NCI-H1436 treated with DMSO at 0.1 percent for 48 hours (cell line): Measurements from ENCODE around the gene PREX1.

ENCODE experiments used
- DNase-seq: peaks from one replicate; lab custom pipeline; 2025; lab: John Stamatoyannopoulos, UW

The PREX1 gene

GRCh38 chr20:48794816-48795457, 32.9 kb downstream of the PREX1 start:
- no peak for DNase-seq

GRCh38 chr20:48794360-48794759, 33.4 kb downstream of the PREX1 start:
- DNase-seq, result no peak

- no peak for DNase-seq
Measured at GRCh38 chr20:48793776-48794175, 34.0 kb downstream of the PREX1 start.

GRCh38 chr20:48791666-48792071, 36.1 kb downstream of the PREX1 start:
- DNase-seq, result no peak

- DNase-seq, result no peak
Measured at GRCh38 chr20:48791014-48791413, 36.8 kb downstream of the PREX1 start.

- DNase-seq, result no peak
Measured at GRCh38 chr20:48790473-48791003, 37.3 kb downstream of the PREX1 start.

- DNase-seq, result no peak
Measured at GRCh38 chr20:48789781-48790472, 37.9 kb downstream of the PREX1 start.

GRCh38 chr20:48789185-48789668, 38.6 kb downstream of the PREX1 start:
- DNase-seq, result no peak

GRCh38 chr20:48788486-48789072, 39.2 kb downstream of the PREX1 start:
- DNase-seq, result no peak

GRCh38 chr20:48787861-48788375, 39.9 kb downstream of the PREX1 start:
- no peak for DNase-seq

- no peak for DNase-seq
Measured at GRCh38 chr20:48786951-48787705, 40.7 kb downstream of the PREX1 start.

- no peak for DNase-seq
Measured at GRCh38 chr20:48785801-48786200, 42.0 kb downstream of the PREX1 start.

GRCh38 chr20:48785256-48785655, 42.5 kb downstream of the PREX1 start:
- DNase-seq, result no peak

- no peak for DNase-seq
Measured at GRCh38 chr20:48784273-48784641, 43.5 kb downstream of the PREX1 start.

- no peak for DNase-seq
Measured at GRCh38 chr20:48783533-48784272, 44.1 kb downstream of the PREX1 start.

GRCh38 chr20:48782901-48783308, 44.9 kb downstream of the PREX1 start:
- DNase-seq, result no peak

GRCh38 chr20:48782053-48782452, 45.7 kb downstream of the PREX1 start:
- DNase-seq, result no peak

GRCh38 chr20:48781634-48782033, 46.2 kb downstream of the PREX1 start:
- no peak for DNase-seq

- DNase-seq, result no peak
Measured at GRCh38 chr20:48779435-48779834, 48.4 kb downstream of the PREX1 start.

- DNase-seq, result no peak
Measured at GRCh38 chr20:48777821-48778220, 50.0 kb downstream of the PREX1 start.

- no peak for DNase-seq
Measured at GRCh38 chr20:48777005-48777404, 50.8 kb downstream of the PREX1 start.
